Gastroesophageal sphincter (tissue), 3 donors: ENCODE results near the gene HDAC11.

Experiments used
- EP300 ChIP-seq: sonication (generic); formaldehyde crosslinking; IDR thresholded peaks from one replicate; pipeline ENCODE4 v1.6.1; 2017; ENCODE audit warnings: antibody characterized with exemption, mild to moderate bottlenecking
- POLR2A ChIP-seq, 2 donors: fragments of 450-650 bp; IDR thresholded peaks; one replicate each; pipeline ENCODE4 v1.6.1; 2017; ENCODE audit warnings: antibody characterized with exemption in 2 of 2, mild to moderate bottlenecking in 2 of 2, moderate library complexity in 1 of 2
- POLR2AphosphoS5 ChIP-seq: sonication (generic); formaldehyde crosslinking; IDR thresholded peaks from one replicate; pipeline ENCODE4 v1.6.1; 2017; ENCODE audit warnings: antibody characterized with exemption
- TF ChIP-seq, protein P1 (sequence below), 4 experiments: fragments of 200-600 bp in 2 of 4; fragments of 450-650 bp in 2 of 4; sonication (generic) in 1 of 4; IDR thresholded peaks; one replicate each; pipeline ENCODE4 v1.5.1; 2017 to 2019; ENCODE audit warnings: antibody characterized with exemption in 4 of 4, mild to moderate bottlenecking in 2 of 4, moderate library complexity in 2 of 4

DNA sequence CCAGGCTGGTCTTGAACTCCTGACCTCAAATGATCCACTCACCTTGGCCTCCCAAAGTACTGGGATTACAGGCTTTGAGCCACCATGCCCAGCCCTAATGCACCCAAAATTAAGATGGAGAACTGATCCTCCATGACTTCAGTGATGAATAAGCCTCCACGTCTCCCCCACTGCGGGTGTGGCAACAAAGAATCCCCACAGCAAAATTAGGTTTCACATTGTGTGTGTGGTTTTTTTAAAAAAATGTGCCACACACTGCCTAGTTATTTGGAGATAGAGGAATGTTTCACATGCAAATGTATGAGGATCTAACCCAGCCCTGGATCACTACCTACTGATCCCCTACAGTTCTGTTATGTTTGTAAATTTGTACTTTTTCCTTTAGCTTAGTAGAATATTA lies 17.3 kb downstream of the HDAC11 start:
- TF ChIP-seq EP300 (no peak), POLR2AphosphoS5 (no peak), POLR2A (IDR thresholded peaks at IDR 0.05) (no peak)
- TF ChIP-seq, protein P1, sequence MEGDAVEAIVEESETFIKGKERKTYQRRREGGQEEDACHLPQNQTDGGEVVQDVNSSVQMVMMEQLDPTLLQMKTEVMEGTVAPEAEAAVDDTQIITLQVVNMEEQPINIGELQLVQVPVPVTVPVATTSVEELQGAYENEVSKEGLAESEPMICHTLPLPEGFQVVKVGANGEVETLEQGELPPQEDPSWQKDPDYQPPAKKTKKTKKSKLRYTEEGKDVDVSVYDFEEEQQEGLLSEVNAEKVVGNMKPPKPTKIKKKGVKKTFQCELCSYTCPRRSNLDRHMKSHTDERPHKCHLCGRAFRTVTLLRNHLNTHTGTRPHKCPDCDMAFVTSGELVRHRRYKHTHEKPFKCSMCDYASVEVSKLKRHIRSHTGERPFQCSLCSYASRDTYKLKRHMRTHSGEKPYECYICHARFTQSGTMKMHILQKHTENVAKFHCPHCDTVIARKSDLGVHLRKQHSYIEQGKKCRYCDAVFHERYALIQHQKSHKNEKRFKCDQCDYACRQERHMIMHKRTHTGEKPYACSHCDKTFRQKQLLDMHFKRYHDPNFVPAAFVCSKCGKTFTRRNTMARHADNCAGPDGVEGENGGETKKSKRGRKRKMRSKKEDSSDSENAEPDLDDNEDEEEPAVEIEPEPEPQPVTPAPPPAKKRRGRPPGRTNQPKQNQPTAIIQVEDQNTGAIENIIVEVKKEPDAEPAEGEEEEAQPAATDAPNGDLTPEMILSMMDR (IDR thresholded peaks at IDR 0.05), result no peak
